ENCODE measurements around the gene TUBA3C. TPM values are rescaled to one million over a fixed set of nuclear protein-coding genes. Genes with fewer than 3 reads are reported as not detected.

TUBA3C gene
- total and polyA plus RNA-seq, 2 donors from 2014 or later, result not detected

DNA sequence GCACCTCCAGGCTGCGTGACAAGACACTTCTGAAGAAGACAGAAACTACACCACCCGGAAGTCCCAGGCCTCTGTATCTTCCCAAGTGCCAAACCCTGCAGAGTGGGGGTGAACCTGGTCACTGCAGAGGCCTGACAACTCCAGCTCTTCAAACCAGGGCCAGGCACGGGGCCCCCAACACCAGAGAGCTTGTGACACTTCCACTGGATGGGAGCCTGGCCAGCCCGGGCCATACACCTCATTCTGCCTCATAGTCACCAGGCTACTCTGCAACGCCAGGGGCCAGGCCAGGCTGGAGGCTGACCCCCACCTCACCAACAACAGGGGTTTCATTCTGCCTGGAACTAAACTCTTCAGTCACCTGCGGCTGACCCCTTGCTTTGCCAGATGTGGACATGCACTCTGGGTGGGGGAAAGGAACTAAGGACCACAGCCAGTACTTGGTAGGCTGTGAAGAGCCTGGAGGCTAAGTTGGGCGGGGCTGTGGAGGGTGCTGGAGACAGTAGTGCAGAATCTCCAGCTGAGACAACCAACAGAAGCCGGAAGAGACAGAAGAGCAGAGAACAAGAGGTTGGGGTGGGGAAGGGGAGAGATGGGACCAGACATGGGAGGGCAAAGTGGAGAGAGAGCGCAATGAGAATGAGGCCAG lies 23.0 kb downstream of the TUBA3C start:
- DNase-seq (no peak), FAIRE-seq (no peak)
- intact Hi-C loops (cut with DNase I), result no loop called here
- Histone ChIP-seq H3K36me3 (ENCODE audit: control insufficient read depth in 2 of 3, insufficient read depth in 3 of 3, low read length in 3 of 3) (no peaks in the 10 kb centered on the region), H3K27me3 (ENCODE audit: control insufficient read depth, insufficient read depth, low read length) (no peaks in the 10 kb centered on the region), H3K4me3 (ENCODE audit: low read length in 3 of 3) (no peak overlapping the region), H3K9ac (ENCODE audit: low read length in 3 of 3) (no peak overlapping the region), H3K27ac (ENCODE audit: low read depth in 2 of 2, low read length in 2 of 2) (no peak overlapping the region), H3K9me3 (ENCODE audit: control insufficient read depth in 2 of 3, insufficient read depth in 1 of 3, low read length in 3 of 3) (no peaks in the 10 kb centered on the region), H3K4me1 (ENCODE audit: control insufficient read depth in 2 of 3, insufficient read depth in 2 of 3, low read depth in 1 of 3, low read length in 3 of 3) (no peaks in the 10 kb centered on the region)
- TF ChIP-seq, protein P1, sequence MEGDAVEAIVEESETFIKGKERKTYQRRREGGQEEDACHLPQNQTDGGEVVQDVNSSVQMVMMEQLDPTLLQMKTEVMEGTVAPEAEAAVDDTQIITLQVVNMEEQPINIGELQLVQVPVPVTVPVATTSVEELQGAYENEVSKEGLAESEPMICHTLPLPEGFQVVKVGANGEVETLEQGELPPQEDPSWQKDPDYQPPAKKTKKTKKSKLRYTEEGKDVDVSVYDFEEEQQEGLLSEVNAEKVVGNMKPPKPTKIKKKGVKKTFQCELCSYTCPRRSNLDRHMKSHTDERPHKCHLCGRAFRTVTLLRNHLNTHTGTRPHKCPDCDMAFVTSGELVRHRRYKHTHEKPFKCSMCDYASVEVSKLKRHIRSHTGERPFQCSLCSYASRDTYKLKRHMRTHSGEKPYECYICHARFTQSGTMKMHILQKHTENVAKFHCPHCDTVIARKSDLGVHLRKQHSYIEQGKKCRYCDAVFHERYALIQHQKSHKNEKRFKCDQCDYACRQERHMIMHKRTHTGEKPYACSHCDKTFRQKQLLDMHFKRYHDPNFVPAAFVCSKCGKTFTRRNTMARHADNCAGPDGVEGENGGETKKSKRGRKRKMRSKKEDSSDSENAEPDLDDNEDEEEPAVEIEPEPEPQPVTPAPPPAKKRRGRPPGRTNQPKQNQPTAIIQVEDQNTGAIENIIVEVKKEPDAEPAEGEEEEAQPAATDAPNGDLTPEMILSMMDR (IDR thresholded peaks at IDR 0.05; ENCODE audit: borderline replicate concordance, extremely low read depth, insufficient read depth), result no peak

DNA sequence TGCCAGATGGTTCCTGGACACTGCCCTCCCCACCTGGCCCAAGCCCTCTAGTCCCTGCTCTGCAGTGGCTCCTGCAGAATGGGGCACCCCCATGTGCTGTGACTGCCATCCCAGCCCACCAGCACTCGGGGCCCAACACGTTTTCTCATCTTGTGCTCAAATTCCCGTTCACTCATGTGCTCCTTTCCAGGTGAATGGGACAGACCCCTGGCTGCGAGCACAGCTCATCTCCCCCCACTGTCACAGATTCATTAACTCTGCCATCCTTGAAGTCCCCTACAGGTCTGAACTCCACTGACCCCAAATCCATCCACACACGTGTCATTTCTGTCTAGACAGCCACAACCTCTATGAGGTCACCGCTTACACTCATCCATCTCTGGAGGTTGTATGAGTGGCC lies 23.6 kb downstream of the TUBA3C start:
- H3K27ac ChIP-seq (ENCODE audit: low read depth in 2 of 2, low read length in 2 of 2), result no peak overlapping the region
- no peaks in the 10 kb centered on the region for H3K27me3 ChIP-seq (ENCODE audit: control insufficient read depth, insufficient read depth, low read length)
- no peaks in the 10 kb centered on the region for H3K36me3 ChIP-seq (ENCODE audit: control insufficient read depth in 2 of 3, insufficient read depth in 3 of 3, low read length in 3 of 3)
- intact Hi-C loops (cut with DNase I), result no loop called here
- FAIRE-seq (no peak), DNase-seq (peak in 1 of 5 donors; percentile 15)
- H3K4me1 ChIP-seq (ENCODE audit: control insufficient read depth in 2 of 3, insufficient read depth in 2 of 3, low read depth in 1 of 3, low read length in 3 of 3), result no peaks in the 10 kb centered on the region
- TF ChIP-seq, protein P1 (IDR thresholded peaks at IDR 0.05; ENCODE audit: borderline replicate concordance, extremely low read depth, insufficient read depth), result no peak
- H3K9me3 ChIP-seq (ENCODE audit: control insufficient read depth in 2 of 3, insufficient read depth in 1 of 3, low read length in 3 of 3), result no peaks in the 10 kb centered on the region
- no peak overlapping the region for H3K9ac ChIP-seq (ENCODE audit: low read length in 3 of 3)
- H3K4me3 ChIP-seq (ENCODE audit: low read length in 3 of 3), result no peak overlapping the region

DNA sequence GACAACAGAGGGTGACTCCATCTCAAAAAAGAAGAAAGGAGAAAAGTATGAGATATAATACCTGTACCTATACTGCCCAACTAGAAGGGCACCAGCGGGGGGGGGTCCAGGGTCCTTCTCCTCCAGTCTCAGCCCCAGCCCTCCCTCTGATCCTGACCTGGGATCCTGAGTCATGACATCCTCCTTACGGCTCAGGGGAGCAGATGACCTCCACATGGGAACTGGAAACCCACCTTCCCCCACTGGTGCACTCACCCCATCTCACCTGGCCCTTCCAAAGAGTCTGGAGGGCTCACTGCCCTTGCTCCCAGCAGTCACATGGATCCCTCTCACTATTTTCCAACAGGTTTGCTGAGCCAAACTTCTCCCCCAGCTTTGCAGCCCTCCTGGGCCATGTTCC lies 24.2 kb downstream of the TUBA3C start:
- TF ChIP-seq, protein P1 (IDR thresholded peaks at IDR 0.05; ENCODE audit: borderline replicate concordance, extremely low read depth, insufficient read depth), result no peak
- no peaks in the 10 kb centered on the region for H3K36me3 ChIP-seq (ENCODE audit: control insufficient read depth in 2 of 3, insufficient read depth in 3 of 3, low read length in 3 of 3)
- H3K4me3 ChIP-seq (ENCODE audit: low read length in 3 of 3), result no peak overlapping the region
- H3K4me1 ChIP-seq (ENCODE audit: control insufficient read depth in 2 of 3, insufficient read depth in 2 of 3, low read depth in 1 of 3, low read length in 3 of 3), result no peaks in the 10 kb centered on the region
- no peak overlapping the region for H3K27ac ChIP-seq (ENCODE audit: low read depth in 2 of 2, low read length in 2 of 2)
- no peak for DNase-seq
- intact Hi-C loops (cut with DNase I), result no loop called here
- no peaks in the 10 kb centered on the region for H3K27me3 ChIP-seq (ENCODE audit: control insufficient read depth, insufficient read depth, low read length)
- no peaks in the 10 kb centered on the region for H3K9me3 ChIP-seq (ENCODE audit: control insufficient read depth in 2 of 3, insufficient read depth in 1 of 3, low read length in 3 of 3)
- FAIRE-seq, result no peak
- no peak overlapping the region for H3K9ac ChIP-seq (ENCODE audit: low read length in 3 of 3)

Measured in kidney (tissue), 14 donors.